Endodermal cell (in vitro differentiated cells): Measurements from ENCODE around the gene UBASH3B. TPM values are rescaled to one million over a fixed set of nuclear protein-coding genes. Genes with fewer than 3 reads are reported as not detected.

ENCODE experiments used
- DNase-seq: peaks from one replicate; pipeline ENCODE4 v3.0.0-alpha.2; 2017
- H3K27ac ChIP-seq: 2 replicates; pipeline ENCODE4 v1.5.1; 2013; ENCODE audit warnings: mild to moderate bottlenecking, low read depth, low read length, moderate library complexity
- H3K27me3 ChIP-seq: 2 replicates; pipeline ENCODE4 v1.6.1; 2013; ENCODE audit warnings: mild to moderate bottlenecking, low read length, moderate library complexity; ENCODE audit not compliant: insufficient read depth, control insufficient read depth, poor library complexity, severe bottlenecking
- H3K36me3 ChIP-seq: 2 replicates; pipeline ENCODE4 v1.7.0; 2013; ENCODE audit warnings: mild to moderate bottlenecking, low read length, moderate library complexity; ENCODE audit not compliant: control insufficient read depth, insufficient read depth
- H3K4me1 ChIP-seq: one replicate; pipeline ENCODE4 v1.7.0; 2013; ENCODE audit warnings: low read length; ENCODE audit not compliant: control insufficient read depth, insufficient read depth
- H3K4me3 ChIP-seq: 2 replicates; pipeline ENCODE4 v1.5.1; 2013; ENCODE audit warnings: mild to moderate bottlenecking, low read length, moderate library complexity
- H3K9ac ChIP-seq: 2 replicates; pipeline ENCODE4 v1.6.1; 2013; ENCODE audit warnings: mild to moderate bottlenecking, low read length, moderate library complexity; ENCODE audit not compliant: poor library complexity, severe bottlenecking; ENCODE audit errors: extremely low read depth
- H3K9me3 ChIP-seq: 2 replicates; pipeline ENCODE4 v1.6.1; 2013; ENCODE audit warnings: mild to moderate bottlenecking, low read length, moderate library complexity; ENCODE audit not compliant: control insufficient read depth
- H3K27ac Mint-ChIP-seq: 2 replicates; pipeline ENCODE4 v1.8.0; 2020; ENCODE audit warnings: mixed read lengths
- H3K27me3 Mint-ChIP-seq: 2 replicates; pipeline ENCODE4 v1.8.0; 2021; ENCODE audit warnings: mild to moderate bottlenecking, mixed read lengths; ENCODE audit not compliant: insufficient read depth
- H3K36me3 Mint-ChIP-seq: 2 replicates; pipeline ENCODE4 v1.8.0; 2020; ENCODE audit warnings: low read depth, mixed read lengths
- H3K4me1 Mint-ChIP-seq: 2 replicates; pipeline ENCODE4 v1.8.0; 2020; ENCODE audit warnings: mixed read lengths
- H3K4me3 Mint-ChIP-seq: 2 replicates; pipeline ENCODE4 v1.8.0; 2020; ENCODE audit warnings: mild to moderate bottlenecking, moderate library complexity, mixed read lengths
- H3K9me3 Mint-ChIP-seq: 2 replicates; pipeline ENCODE4 v1.8.0; 2020; ENCODE audit warnings: mild to moderate bottlenecking, mixed read lengths
- CTCF ChIP-seq: fragments of 200-600 bp; sonication (generic); conservative IDR thresholded peaks from 2 replicates; pipeline ENCODE4 v1.5.0; 2021; ENCODE audit warnings: antibody characterized with exemption, mild to moderate bottlenecking
- WGBS, 2 experiments: methylation state at CpG; one replicate each; pipeline versions ENCODE4 v1.1.5 to v1.1.7; 2013; ENCODE audit warnings: missing lambda C conversion rate in 2 of 2, mixed read lengths in 1 of 2; ENCODE audit not compliant: insufficient coverage in 1 of 2, insufficient read length in 1 of 2; 5-methylcytosine and 5-hydroxymethylcytosine counted together
- total RNA-seq, 2 donors: library from RNA; stranded (reverse); fragmentation: NEBNext Ultra II Directional in 1 of 2; extraction: Animal tissue kit (Norgen Biotek cat#: 25700) in 1 of 2; gene quantifications; 2 replicates in 1 of 2; 3 replicates in 1 of 2; pipeline ENCODE4 v1.2.1, GENCODE V29; 2021

The UBASH3B gene
- total RNA-seq, 2 donors from 2014 or later: 6.0 to 9.0 TPM

GRCh38 chr11:122661182-122661945, 5.8 kb downstream of the UBASH3B start:
- no peak overlapping the region for H3K4me3 Mint-ChIP-seq
- no peak overlapping the region for H3K4me3 ChIP-seq
- no peak for DNase-seq
- peaks cover 2% of the 10 kb centered on the region for H3K36me3 Mint-ChIP-seq
- no peak for TF ChIP-seq CTCF
- H3K9me3 Mint-ChIP-seq: peaks cover 7% of the 10 kb centered on the region
- WGBS, 2 experiments: 78 to 90% methylated on average over 5 to 7 of the region's 7 CpGs
- no peaks in the 10 kb centered on the region for H3K9me3 ChIP-seq
- peaks cover 60% of the 10 kb centered on the region for H3K27me3 Mint-ChIP-seq
- H3K4me1 ChIP-seq: peaks cover 7% of the 10 kb centered on the region
- no peak overlapping the region for H3K27ac ChIP-seq
- no peaks in the 10 kb centered on the region for H3K36me3 ChIP-seq
- H3K27ac Mint-ChIP-seq: no peak overlapping the region
- H3K9ac ChIP-seq: no peak overlapping the region
- no peaks in the 10 kb centered on the region for H3K4me1 Mint-ChIP-seq
- H3K27me3 ChIP-seq: peaks cover 75% of the 10 kb centered on the region

- no peak overlapping the region for H3K27ac ChIP-seq
- H3K27me3 ChIP-seq: peaks cover 67% of the 10 kb centered on the region
- no peak overlapping the region for H3K4me3 ChIP-seq
- peaks cover under 1% of the 10 kb centered on the region for H3K9me3 ChIP-seq
- H3K36me3 ChIP-seq: no peaks in the 10 kb centered on the region
- peaks cover 53% of the 10 kb centered on the region for H3K27me3 Mint-ChIP-seq
- H3K4me1 ChIP-seq: peaks cover 7% of the 10 kb centered on the region
- H3K36me3 Mint-ChIP-seq: peaks cover 2% of the 10 kb centered on the region
- DNase-seq: no peak
- peaks cover 2% of the 10 kb centered on the region for H3K4me1 Mint-ChIP-seq
- H3K27ac Mint-ChIP-seq: no peak overlapping the region
- TF ChIP-seq CTCF: no peak
- H3K9me3 Mint-ChIP-seq: peaks cover 7% of the 10 kb centered on the region
- H3K4me3 Mint-ChIP-seq: no peak overlapping the region
- WGBS, 2 experiments: 90 to 100% methylated on average over 8 to 13 of the region's 13 CpGs
- no peak overlapping the region for H3K9ac ChIP-seq
Observed at GRCh38 chr11:122663056-122663740, 7.7 kb downstream of the UBASH3B start.

- no peak overlapping the region for H3K27ac Mint-ChIP-seq
- WGBS, 2 experiments: 89 to 92% methylated on average over 3 to 4 of the region's 4 CpGs
Observed at GRCh38 chr11:122663764-122664163, 8.2 kb downstream of the UBASH3B start.

More at GRCh38 chr11:122663764-122664163, 8.2 kb downstream of the UBASH3B start:
- H3K36me3 ChIP-seq: no peaks in the 10 kb centered on the region
- DNase-seq: no peak
- H3K4me3 ChIP-seq: no peak overlapping the region
- no peak overlapping the region for H3K4me3 Mint-ChIP-seq
- H3K27me3 ChIP-seq: peaks cover 71% of the 10 kb centered on the region
- peaks cover 2% of the 10 kb centered on the region for H3K36me3 Mint-ChIP-seq
- H3K27ac ChIP-seq: no peak overlapping the region
- H3K9me3 Mint-ChIP-seq: peaks cover 5% of the 10 kb centered on the region
- no peak for TF ChIP-seq CTCF
- H3K9me3 ChIP-seq: peaks cover 6% of the 10 kb centered on the region
- peaks cover 57% of the 10 kb centered on the region for H3K27me3 Mint-ChIP-seq
- peaks cover 7% of the 10 kb centered on the region for H3K4me1 ChIP-seq
- H3K4me1 Mint-ChIP-seq: peaks cover 2% of the 10 kb centered on the region
- no peak overlapping the region for H3K9ac ChIP-seq
